Heart left ventricle (tissue), 16 donors: ENCODE data around the gene CD101. TPM values are rescaled to one million over a fixed set of nuclear protein-coding genes. Genes with fewer than 3 reads are reported as not detected.
"Not testable (repeated sequence)": the region's sequence is repeated elsewhere in the genome, so short reads cannot be mapped to it uniquely, and the experiment has no call there.

Experiments
- ATAC-seq, 4 donors: fragments of 200-7000 bp; cut with Tn5 transposase; one replicate each; pipeline ENCODE4 v1.9.1; 2020 to 2022; ENCODE audit warnings: moderate library complexity in 4 of 4, mild to moderate bottlenecking in 3 of 4, moderate number of reproducible peaks in 1 of 4
- DNase-seq, 5 donors: peaks; one replicate each; pipeline ENCODE4 v3.0.0-alpha.2; 2020
- H3K27ac ChIP-seq, 12 donors: fragments of 200-600 bp; sonication (generic) in 4 of 12; one replicate each; pipeline versions ENCODE4 v1.5.0 to v1.8.0; 2016 to 2022; ENCODE audit warnings: mild to moderate bottlenecking in 2 of 12
- H3K27me3 ChIP-seq, 9 donors: fragments of 200-600 bp; sonication (generic) in 2 of 9; one replicate each; pipeline versions ENCODE4 v1.5.1 to v1.8.0; 2016 to 2022; ENCODE audit warnings: mild to moderate bottlenecking in 3 of 9
- H3K36me3 ChIP-seq, 9 donors: fragments of 200-600 bp; sonication (generic) in 2 of 9; one replicate each; pipeline versions ENCODE4 v1.5.0 to v1.8.0; 2018 to 2022; ENCODE audit warnings: mild to moderate bottlenecking in 2 of 9
- H3K4me1 ChIP-seq, 12 donors: fragments of 200-600 bp; sonication (generic) in 4 of 12; one replicate each; pipeline versions ENCODE4 v1.5.0 to v1.8.0; 2016 to 2022; ENCODE audit warnings: mild to moderate bottlenecking in 3 of 12
- H3K4me3 ChIP-seq, 12 donors: fragments of 200-600 bp; sonication (generic) in 4 of 12; one replicate each; pipeline versions ENCODE4 v1.5.0 to v1.8.0; 2017 to 2022; ENCODE audit warnings: mild to moderate bottlenecking in 9 of 12, moderate library complexity in 4 of 12
- H3K9me3 ChIP-seq, 12 donors: fragments of 200-600 bp; sonication (generic) in 4 of 12; one replicate each; pipeline versions ENCODE4 v1.5.0 to v1.8.0; 2016 to 2022; ENCODE audit warnings: mild to moderate bottlenecking in 1 of 12
- CTCF ChIP-seq, 12 donors: fragments of 200-600 bp; sonication (generic) in 4 of 12; IDR thresholded peaks; one replicate each; pipeline versions ENCODE4 v1.5.0 to v1.8.0; 2018 to 2022; ENCODE audit warnings: antibody characterized with exemption in 12 of 12, mild to moderate bottlenecking in 5 of 12
- POLR2A ChIP-seq, 2 donors: fragments of 450-650 bp; IDR thresholded peaks; one replicate each; pipeline ENCODE4 v1.6.1; 2017; ENCODE audit warnings: antibody characterized with exemption in 2 of 2, mild to moderate bottlenecking in 2 of 2, moderate library complexity in 2 of 2
- WGBS, 4 donors: extraction: QIAGEN DNeasy Blood & Tissue Kit in 2 of 4; methylation state at CpG; one replicate each; pipeline versions ENCODE4 v1.1.5 to v1.1.7; 2013 to 2018; 5-methylcytosine and 5-hydroxymethylcytosine counted together
- intact Hi-C, 10 donors: fragments of 100-400 bp; cut with DNase I; formaldehyde crosslinking; loops; one replicate each; pipeline versions ENCODE4 v1.11.1 to v1.14.2; 2022
- polyA plus RNA-seq, 2 donors: library from polyadenylated mRNA; stranded (reverse); fragments of 200-250 nt; gene quantifications; one replicate each; pipeline ENCODE4 v1.2.3, GENCODE V29; 2013
- total RNA-seq, 9 donors: library from RNA; depleted of rRNA in 2 of 9; stranded (reverse); fragments of >200 nt in 2 of 9; fragmentation: NEBNext Ultra II Directional in 3 of 9; extraction: Animal tissue kit (Norgen Biotek cat#: 25700) in 3 of 9; gene quantifications; one replicate each; pipeline versions ENCODE4 v1.1.0 to v1.2.4, GENCODE V29; 2016 to 2023
- donor health status: ischemic (EF 13 %, LVEDD 7.1; RV severe dilation, severe dysfunction).
- donor health status: healthy with polysubstance abuse.
- donor health status: DM: no; HTN: yes; CAD: no.
- donor health status: DM: no; HTN: no; CAD: no.
- donor health status: ischemic (EF 25% LVEDD 6.9; RV normal size, moderate dysfunction).
- donor health status: ischemic (EF 25% LVEDD 5.7; RV mildly dilated, moderate dysfunction).
- donor health status: healthy.
- donor health status: DM: yes; HTN: yes; CAD: no.
- donor health status: ischemic (EF 35%, LVEDD 5.7; RV mildly dilated, moderate dysfunction).
- donor health status: nonischemic (EF 11% LVEDD 7.7; RV severe dilation, severe dysfunction).
- donor health status: DM: yes; HTN: yes; CAD: no.
- donor health status: PGD.
- donor health status: ischemic (EF 29% LVEDD 5.4; RV normal size, mild dysfunction).
- donor health status: nonischemic (EF 23%, LVEDD 6.1; RV moderate dilation, normal function).

CD101 gene
- total and polyA plus RNA-seq, 11 donors, result 0.38 to 2.5 (median 0.87) TPM

GRCh38 chr1:116971965-116972673 lies 29.4 kb upstream of the CD101 start:
- peak in 1 of 5 donors; percentile 55 for DNase-seq

GRCh38 chr1:116972674-116973030 lies 28.9 kb upstream of the CD101 start:
- H3K4me1 ChIP-seq, result peaks cover 0 to 25% (median 15%) of the 10 kb centered on the region in 12 donors
- peaks cover 0 to 8% (median 0%) of the 10 kb centered on the region in 12 donors for H3K9me3 ChIP-seq
- WGBS, 4 donors, result 49 to 67% (median 57%) methylated on average over 2 of the region's 2 CpGs
- H3K36me3 ChIP-seq, result peaks cover 0 to 43% (median 13%) of the 10 kb centered on the region in 9 donors
- intact Hi-C loops, result no loop called here
- no peaks in the 10 kb centered on the region for H3K27me3 ChIP-seq
- H3K4me3 ChIP-seq, result no peak overlapping the region
- TF ChIP-seq POLR2A (IDR thresholded peaks at IDR 0.05) (no peak), CTCF (IDR thresholded peaks at IDR 0.05) (no peak)
- DNase-seq (no peak), ATAC-seq (peak in 2 of 4 donors; percentile 29 to 36)
- peak overlapping the region in 6 of 12 donors; percentile 18 to 65 (median 48) for H3K27ac ChIP-seq

More at GRCh38 chr1:116971965-116972673, 29.4 kb upstream of the CD101 start:
- no peak overlapping the region for H3K4me3 ChIP-seq
- peak overlapping the region in 8 of 12 donors; percentile 8 to 65 (median 41) for H3K27ac ChIP-seq
- peak; percentile 69 to 83 (median 74) for ATAC-seq
- no peak for TF ChIP-seq POLR2A (IDR thresholded peaks at IDR 0.05)
- no peak for TF ChIP-seq CTCF (IDR thresholded peaks at IDR 0.05)
- peaks cover 0 to 8% (median 0%) of the 10 kb centered on the region in 12 donors for H3K9me3 ChIP-seq
- peaks cover 0 to 48% (median 17%) of the 10 kb centered on the region in 9 donors for H3K36me3 ChIP-seq
- peaks cover 0 to 25% (median 15%) of the 10 kb centered on the region in 12 donors for H3K4me1 ChIP-seq
- 70 to 79% (median 74%) methylated on average over 6 of the region's 6 CpGs for WGBS, 4 donors
- H3K27me3 ChIP-seq, result no peaks in the 10 kb centered on the region
- intact Hi-C loops, result no loop called here

- not testable (repeated sequence) for H3K27ac ChIP-seq, ATAC-seq, H3K4me3 ChIP-seq, H3K36me3 ChIP-seq, DNase-seq, H3K9me3 ChIP-seq, H3K27me3 ChIP-seq
- H3K4me1 ChIP-seq, result peaks cover 0 to 27% (median 12%) of the 10 kb centered on the region in 12 donors
- 93 to 98% (median 95%) methylated on average over 1 of the region's 1 CpG for WGBS, 4 donors
- intact Hi-C loops, result loop anchor here in 2 of 10 donors (10.0 kb wide), 2 partner anchors 54 to 66 kb away; no protein-coding TSS in a partner anchor
Measured at GRCh38 chr1:116980309-116980708, 21.3 kb upstream of the CD101 start.

GRCh38 chr1:116981521-116982037 lies 20.0 kb upstream of the CD101 start:
- H3K27me3 ChIP-seq, result no peaks in the 10 kb centered on the region
- no peak for ATAC-seq
- H3K27ac ChIP-seq, result peak overlapping the region in 2 of 12 donors; percentile 9 to 65
- H3K9me3 ChIP-seq, result peaks cover 0 to 3% (median 0%) of the 10 kb centered on the region in 12 donors
- no peak for TF ChIP-seq POLR2A (IDR thresholded peaks at IDR 0.05)
- no peak for TF ChIP-seq CTCF (IDR thresholded peaks at IDR 0.05)
- no peak overlapping the region for H3K4me3 ChIP-seq
- DNase-seq, result no peak
- peaks cover 0 to 27% (median 12%) of the 10 kb centered on the region in 12 donors for H3K4me1 ChIP-seq
- peaks cover 0 to 9% (median 3%) of the 10 kb centered on the region in 9 donors for H3K36me3 ChIP-seq
- 94 to 100% (median 95%) methylated on average over 2 of the region's 2 CpGs for WGBS, 4 donors
- intact Hi-C loops, result loop anchor here in 2 of 10 donors (10.0 kb wide), 2 partner anchors 53 to 67 kb away; no protein-coding TSS in a partner anchor
